CD14-positive monocyte (primary cell): ENCODE results near the gene CNTN2. TPM values are rescaled to one million over a fixed set of nuclear protein-coding genes. Genes with fewer than 3 reads are reported as not detected.

Experiments used
- DNase-seq, 3 donors: peaks; one replicate each; pipeline ENCODE4 v3.0.0-alpha.2; 2011 to 2022
- H2AFZ ChIP-seq: 2 replicates; pipeline ENCODE4 v1.6.0; 2012; ENCODE audit warnings: mild to moderate bottlenecking, low read depth, low read length, inconsistent platforms; ENCODE audit not compliant: insufficient read depth, poor library complexity, severe bottlenecking
- H3K27ac ChIP-seq, 2 donors: 1 replicate in 1 of 2; 2 replicates in 1 of 2; pipeline ENCODE4 v1.5.1; 2012 to 2013; ENCODE audit warnings: low read length in 2 of 2, control low read depth in 1 of 2, inconsistent platforms in 1 of 2, low read depth in 1 of 2, mild to moderate bottlenecking in 1 of 2
- H3K27me3 ChIP-seq, 2 donors: one replicate each; pipeline versions ENCODE4 v1.6.0 to v1.6.1; 2011 to 2013; ENCODE audit warnings: low read length in 2 of 2; ENCODE audit not compliant: control insufficient read depth in 2 of 2, insufficient read depth in 2 of 2
- H3K36me3 ChIP-seq, 2 donors: replicated peaks in 1 of 2; 1 replicate in 1 of 2; 2 replicates in 1 of 2; pipeline versions ENCODE4 v1.5.1 to v1.6.1; 2012 to 2013; ENCODE audit warnings: low read length in 2 of 2, control low read depth in 1 of 2, inconsistent platforms in 1 of 2, mild to moderate bottlenecking in 1 of 2; ENCODE audit not compliant: insufficient read depth in 2 of 2, control insufficient read depth in 1 of 2
- H3K4me1 ChIP-seq, 2 donors: 1 replicate in 1 of 2; 2 replicates in 1 of 2; pipeline versions ENCODE4 v1.5.1 to v1.6.1; 2012 to 2013; ENCODE audit warnings: low read length in 2 of 2, control low read depth in 1 of 2, inconsistent platforms in 1 of 2, mild to moderate bottlenecking in 1 of 2, moderate library complexity in 1 of 2; ENCODE audit not compliant: insufficient read depth in 2 of 2, control insufficient read depth in 1 of 2
- H3K4me2 ChIP-seq: replicated peaks from 2 replicates; pipeline ENCODE3; 2012; ENCODE audit warnings: low read length, moderate library complexity, mild to moderate bottlenecking; ENCODE audit not compliant: poor library complexity, severe bottlenecking; ENCODE audit errors: extremely low read depth
- H3K4me3 ChIP-seq, 3 experiments: fragments of 200-600 bp in 1 of 3; sonication (generic) in 1 of 3; replicated peaks in 1 of 3; 1 replicate in 2 of 3; 2 replicates in 1 of 3; pipeline ENCODE4 v1.5.1; 2011 to 2013; ENCODE audit warnings: low read length in 3 of 3, mild to moderate bottlenecking in 3 of 3, control low read depth in 2 of 3, low read depth in 2 of 3, inconsistent platforms in 1 of 3, moderate library complexity in 1 of 3
- H3K79me2 ChIP-seq: 2 replicates; pipeline ENCODE4 v1.6.0; 2012; ENCODE audit warnings: mild to moderate bottlenecking, control low read depth, inconsistent platforms, low read length, moderate library complexity; ENCODE audit not compliant: insufficient read depth
- H3K9ac ChIP-seq: 2 replicates; pipeline ENCODE4 v1.6.0; 2017; ENCODE audit warnings: low read length, mild to moderate bottlenecking; ENCODE audit not compliant: insufficient read depth, poor library complexity, severe bottlenecking
- H3K9me3 ChIP-seq, 2 donors: replicated peaks in 1 of 2; 1 replicate in 1 of 2; 2 replicates in 1 of 2; pipeline versions ENCODE4 v1.5.1 to v1.6.1; 2012 to 2013; ENCODE audit warnings: low read length in 2 of 2, control low read depth in 1 of 2; ENCODE audit not compliant: control insufficient read depth in 1 of 2, insufficient read depth in 1 of 2
- H4K20me1 ChIP-seq: 2 replicates; pipeline ENCODE4 v1.6.0; 2012; ENCODE audit warnings: mild to moderate bottlenecking, low read length, control low read depth, moderate library complexity; ENCODE audit not compliant: insufficient read depth
- H3K27ac Mint-ChIP-seq, 7 donors: one replicate each; pipeline ENCODE4 v1.8.0; 2020; ENCODE audit warnings: mild to moderate bottlenecking in 7 of 7, mixed read lengths in 7 of 7, moderate library complexity in 6 of 7, inconsistent platforms in 2 of 7
- H3K27me3 Mint-ChIP-seq, 3 donors: one replicate each; pipeline ENCODE4 v1.8.0; 2021 to 2022; ENCODE audit warnings: low read depth in 3 of 3, mild to moderate bottlenecking in 3 of 3, mixed read lengths in 3 of 3, moderate library complexity in 3 of 3, inconsistent platforms in 1 of 3
- H3K36me3 Mint-ChIP-seq, 2 donors: one replicate each; pipeline ENCODE4 v1.8.0; 2020; ENCODE audit warnings: mixed read lengths in 2 of 2, inconsistent platforms in 1 of 2, mild to moderate bottlenecking in 1 of 2
- H3K4me1 Mint-ChIP-seq: one replicate; pipeline ENCODE4 v1.8.0; 2020; ENCODE audit warnings: mild to moderate bottlenecking, mixed read lengths
- H3K4me3 Mint-ChIP-seq, 2 donors: one replicate each; pipeline ENCODE4 v1.8.0; 2020; ENCODE audit warnings: mild to moderate bottlenecking in 2 of 2, mixed read lengths in 2 of 2, moderate library complexity in 1 of 2
- H3K9me3 Mint-ChIP-seq, 7 donors: one replicate each; pipeline ENCODE4 v1.8.0; 2020 to 2022; ENCODE audit warnings: mixed read lengths in 7 of 7, mild to moderate bottlenecking in 6 of 7, moderate library complexity in 6 of 7, inconsistent platforms in 2 of 7
- CTCF ChIP-seq: fragments of 200-600 bp; IDR thresholded peaks from one replicate; pipeline ENCODE4 v1.8.0; 2022; ENCODE audit warnings: antibody characterized with exemption, mild to moderate bottlenecking
- WGBS: methylation state at CpG from one replicate; pipeline ENCODE4 v1.1.5; 2013; ENCODE audit warnings: missing lambda C conversion rate; ENCODE audit not compliant: insufficient coverage; 5-methylcytosine and 5-hydroxymethylcytosine counted together
- intact Hi-C, 2 donors: fragments of 100-400 bp; cut with micrococcal nuclease; formaldehyde crosslinking; loops; one replicate each; pipeline versions ENCODE4 v1.15.0 to v1.15.1; 2023
- polyA plus RNA-seq, 3 donors: library from polyadenylated mRNA; depleted of rRNA in 1 of 3; unstranded in 2 of 3; stranded (reverse) in 1 of 3; fragments of 300-500 nt in 2 of 3; fragments of >200 nt in 1 of 3; fragmentation: Illumina TruSeq in 2 of 3; gene quantifications; 1 replicate in 2 of 3; 2 replicates in 1 of 3; pipeline ENCODE4 v1.2.3, GENCODE V29; 2012 to 2021

CNTN2 gene
- polyA plus RNA-seq, 3 donors = not detected

GRCh38 chr1:205058853-205059252 is 15.8 kb downstream of the CNTN2 start:
- no peaks in the 10 kb centered on the region for H3K9me3 Mint-ChIP-seq
- H3K27ac Mint-ChIP-seq = no peak overlapping the region
- no peaks in the 10 kb centered on the region for H3K36me3 Mint-ChIP-seq
- H3K9ac ChIP-seq = no peak overlapping the region
- no peaks in the 10 kb centered on the region for H4K20me1 ChIP-seq
- DNase-seq = no peak
- H3K4me1 ChIP-seq = no peaks in the 10 kb centered on the region
- WGBS = 90% methylated on average over 10 of the region's 12 CpGs
- no peaks in the 10 kb centered on the region for H3K79me2 ChIP-seq
- peaks cover 0 to 5% (median 4%) of the 10 kb centered on the region in 3 donors for H3K27me3 Mint-ChIP-seq
- H3K4me3 ChIP-seq = no peak overlapping the region
- H3K27me3 ChIP-seq = no peaks in the 10 kb centered on the region
- no peak overlapping the region for H3K27ac ChIP-seq
- no peak overlapping the region for H3K4me2 ChIP-seq
- no peak for TF ChIP-seq CTCF
- H2AFZ ChIP-seq = no peak overlapping the region
- no peaks in the 10 kb centered on the region for H3K9me3 ChIP-seq
- intact Hi-C loops = no loop called here
- H3K36me3 ChIP-seq = no peaks in the 10 kb centered on the region
- no peak overlapping the region for H3K4me3 Mint-ChIP-seq
- no peaks in the 10 kb centered on the region for H3K4me1 Mint-ChIP-seq

DNA sequence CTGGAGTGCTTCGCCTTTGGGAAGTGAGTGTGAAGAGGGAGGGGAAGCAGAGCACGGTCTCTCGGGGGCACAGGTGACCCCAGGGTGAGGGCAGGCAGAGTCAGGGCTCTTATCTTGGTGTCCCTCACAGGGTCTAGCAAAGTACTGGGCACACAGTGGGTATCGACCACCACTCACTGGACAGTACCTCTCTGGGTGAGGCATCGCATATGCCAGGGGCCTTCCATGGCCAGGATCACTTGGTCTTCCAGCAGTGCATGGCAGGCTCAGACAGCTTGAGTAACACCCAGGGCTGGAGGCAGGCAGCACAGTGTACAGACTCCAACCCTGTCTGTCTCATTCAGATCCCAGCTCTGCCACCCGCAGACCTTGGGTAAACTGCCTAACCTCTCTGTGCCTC is 16.6 kb downstream of the CNTN2 start:
- Histone ChIP-seq H3K9me3 (no peaks in the 10 kb centered on the region), H3K27ac (no peak overlapping the region), H3K4me1 (no peaks in the 10 kb centered on the region), H3K4me3 (no peak overlapping the region), H3K27me3 (no peaks in the 10 kb centered on the region), H3K9ac (no peak overlapping the region), H3K79me2 (no peaks in the 10 kb centered on the region), H3K4me2 (no peak overlapping the region), H2AFZ (no peak overlapping the region), H3K36me3 (no peaks in the 10 kb centered on the region), H4K20me1 (no peaks in the 10 kb centered on the region)
- 96% methylated on average over 5 of the region's 6 CpGs for WGBS
- no peaks in the 10 kb centered on the region for H3K4me1 Mint-ChIP-seq
- no peaks in the 10 kb centered on the region for H3K36me3 Mint-ChIP-seq
- DNase-seq = no peak
- H3K27ac Mint-ChIP-seq = no peak overlapping the region
- no peak overlapping the region for H3K4me3 Mint-ChIP-seq
- peaks cover 0 to 3% (median 3%) of the 10 kb centered on the region in 3 donors for H3K27me3 Mint-ChIP-seq
- no peaks in the 10 kb centered on the region for H3K9me3 Mint-ChIP-seq
- TF ChIP-seq CTCF = no peak
- intact Hi-C loops = loop anchor here in 1 of 2 donors (2.0 kb wide), 1 partner anchor 69 kb away; no protein-coding TSS in a partner anchor
